HEK293 (cell line): ENCODE results near the gene MATN3.
A peak's percentile ranks its signal among the peaks of the same experiment; 100 is the strongest.

ENCODE experiments used
- GLI2 ChIP-seq: fragments of 450-650 bp; formaldehyde crosslinking; IDR thresholded peaks from 2 replicates; pipeline ENCODE4; 2017; ENCODE audit warnings: missing biosample characterization, missing genetic modification characterization, low read depth, borderline replicate concordance
- GLIS2 ChIP-seq: fragments of 450-650 bp; formaldehyde crosslinking; IDR thresholded peaks from 2 replicates; pipeline ENCODE4 v1.5.1; 2016; ENCODE audit warnings: missing biosample characterization, missing genetic modification characterization
- HIC1 ChIP-seq: fragments of 450-650 bp; formaldehyde crosslinking; IDR thresholded peaks from 2 replicates; pipeline ENCODE4 v1.5.1; 2016; ENCODE audit warnings: missing biosample characterization, missing genetic modification characterization
- KLF17 ChIP-seq: fragments of 450-650 bp; formaldehyde crosslinking; IDR thresholded peaks from 2 replicates; pipeline ENCODE4 v1.5.1; 2016; ENCODE audit warnings: missing biosample characterization, missing genetic modification characterization
- OVOL3 ChIP-seq: fragments of 450-650 bp; formaldehyde crosslinking; IDR thresholded peaks from 2 replicates; pipeline ENCODE4 v1.5.1; 2016; ENCODE audit warnings: missing biosample characterization, missing genetic modification characterization
- RBAK ChIP-seq: fragments of 450-650 bp; formaldehyde crosslinking; IDR thresholded peaks from 2 replicates; pipeline ENCODE4 v1.5.1; 2016; ENCODE audit warnings: missing biosample characterization, missing genetic modification characterization
- SP2 ChIP-seq: fragments of 450-650 bp; formaldehyde crosslinking; IDR thresholded peaks from 2 replicates; pipeline ENCODE4 v1.5.1; 2016; ENCODE audit warnings: missing biosample characterization, missing genetic modification characterization
- ZBTB10 ChIP-seq: fragments of 450-650 bp; formaldehyde crosslinking; IDR thresholded peaks from 2 replicates; pipeline ENCODE4 v1.5.1; 2016; ENCODE audit warnings: missing biosample characterization, missing genetic modification characterization
- ZBTB26 ChIP-seq: fragments of 450-650 bp; formaldehyde crosslinking; optimal IDR thresholded peaks from 2 replicates; pipeline ENCODE3; 2016; ENCODE audit warnings: missing biosample characterization, mild to moderate bottlenecking, missing genetic modification characterization
- ZFP37 ChIP-seq: fragments of 450-650 bp; formaldehyde crosslinking; IDR thresholded peaks from 2 replicates; pipeline ENCODE4 v1.5.1; 2016; ENCODE audit warnings: missing biosample characterization, missing genetic modification characterization
- ZNF132 ChIP-seq: fragments of 450-650 bp; formaldehyde crosslinking; IDR thresholded peaks from 2 replicates; pipeline ENCODE4 v1.5.1; 2017; ENCODE audit warnings: missing biosample characterization, missing genetic modification characterization, borderline replicate concordance
- ZNF140 ChIP-seq: fragments of 450-650 bp; formaldehyde crosslinking; IDR thresholded peaks from 2 replicates; pipeline ENCODE4 v1.5.1; 2016; ENCODE audit warnings: missing biosample characterization, missing genetic modification characterization
- ZNF146 ChIP-seq: fragments of 450-650 bp; formaldehyde crosslinking; IDR thresholded peaks from 2 replicates; pipeline ENCODE4 v1.5.1; 2016; ENCODE audit warnings: missing biosample characterization, missing genetic modification characterization
- ZNF174 ChIP-seq: fragments of 450-650 bp; formaldehyde crosslinking; IDR thresholded peaks from 2 replicates; pipeline ENCODE4 v1.5.0; 2017; ENCODE audit warnings: missing biosample characterization, mild to moderate bottlenecking, missing genetic modification characterization
- ZNF175 ChIP-seq: fragments of 450-650 bp; formaldehyde crosslinking; IDR thresholded peaks from 2 replicates; pipeline ENCODE4 v1.5.1; 2016; ENCODE audit warnings: missing biosample characterization, missing genetic modification characterization
- ZNF18 ChIP-seq: fragments of 450-650 bp; formaldehyde crosslinking; IDR thresholded peaks from 2 replicates; pipeline ENCODE4 v1.5.1; 2016; ENCODE audit warnings: missing biosample characterization, missing genetic modification characterization
- ZNF184 ChIP-seq: fragments of 450-650 bp; IDR thresholded peaks from 2 replicates; pipeline ENCODE4 v1.5.1; 2018; ENCODE audit warnings: missing biosample characterization, mild to moderate bottlenecking, missing genetic modification characterization
- ZNF341 ChIP-seq: fragments of 450-650 bp; formaldehyde crosslinking; IDR thresholded peaks from 2 replicates; pipeline ENCODE4; 2016; ENCODE audit warnings: low read depth, missing biosample characterization, missing genetic modification characterization
- ZNF350 ChIP-seq: fragments of 450-650 bp; formaldehyde crosslinking; IDR thresholded peaks from 2 replicates; pipeline ENCODE4 v1.5.0; 2017; ENCODE audit warnings: missing biosample characterization, mild to moderate bottlenecking, missing genetic modification characterization
- ZNF37A ChIP-seq: fragments of 450-650 bp; IDR thresholded peaks from 2 replicates; pipeline ENCODE4 v1.5.1; 2018; ENCODE audit warnings: missing biosample characterization, missing genetic modification characterization
- ZNF488 ChIP-seq: fragments of 450-650 bp; formaldehyde crosslinking; IDR thresholded peaks from 2 replicates; pipeline ENCODE4 v1.5.1; 2016; ENCODE audit warnings: missing biosample characterization, missing genetic modification characterization
- ZNF518A ChIP-seq: fragments of 450-650 bp; formaldehyde crosslinking; conservative IDR thresholded peaks from 2 replicates; pipeline ENCODE4 v1.5.1; 2016; ENCODE audit warnings: low read depth, missing biosample characterization, missing genetic modification characterization
- ZNF521 ChIP-seq: fragments of 450-650 bp; formaldehyde crosslinking; IDR thresholded peaks from 2 replicates; pipeline ENCODE4 v1.5.1; 2017; ENCODE audit warnings: missing biosample characterization, mild to moderate bottlenecking, missing genetic modification characterization
- ZNF626 ChIP-seq: fragments of 450-650 bp; sonication (Bioruptor Pico); formaldehyde crosslinking; IDR thresholded peaks from 2 replicates; pipeline ENCODE4 v1.5.1; 2018; ENCODE audit warnings: missing biosample characterization, missing genetic modification characterization, inconsistent platforms

Gene MATN3

GRCh38 chr2:19989667-19990415 lies 22.6 kb downstream of the MATN3 start, which contains the start of gene WDR35 (continued):
- TF ChIP-seq HIC1: peak; percentile 95
- no peak for TF ChIP-seq ZNF626 (tag by site-specific recombination)
- TF ChIP-seq ZNF341 (tag by site-specific recombination): peak; percentile 96
- peak; percentile 73 for TF ChIP-seq SP2 (tag by site-specific recombination)
- TF ChIP-seq ZBTB26 (tag by site-specific recombination): peak; percentile 62
- TF ChIP-seq ZNF174 (tag by site-specific recombination): no peak
- no peak for TF ChIP-seq GLIS2 (tag by site-specific recombination)
- no peak for TF ChIP-seq RBAK (tag by site-specific recombination)
- peak; percentile 41; the same call in 1 of the 2 replicates for TF ChIP-seq ZBTB10
- no peak for TF ChIP-seq ZNF140 (tag by site-specific recombination)
- no peak for TF ChIP-seq ZNF18
- TF ChIP-seq ZNF521 (tag by site-specific recombination): no peak
- TF ChIP-seq ZNF518A (tag by site-specific recombination): peak; percentile 74
- TF ChIP-seq ZNF146: no peak
- TF ChIP-seq ZNF350 (tag by site-specific recombination): no peak
- no peak for TF ChIP-seq ZNF175 (tag by site-specific recombination)
- no peak for TF ChIP-seq ZNF184 (tag by site-specific recombination)
- no peak for TF ChIP-seq ZNF132
- TF ChIP-seq ZFP37: peak; percentile 23; the same call in 1 of the 2 replicates
- no peak for TF ChIP-seq ZNF37A (tag by site-specific recombination)
- 0 out of 2 replicates have a peak, but pooled peaks have one; percentile 28 for TF ChIP-seq KLF17 (tag by site-specific recombination)
- no peak for TF ChIP-seq ZNF488 (tag by site-specific recombination)
- TF ChIP-seq OVOL3 (tag by site-specific recombination): peak; percentile 82; the same call in 1 of the 2 replicates
- no peak for TF ChIP-seq GLI2 (tag by site-specific recombination)
